Measurements from ENCODE around the gene SPDYE17.
"Not testable (repeated sequence)": the region's sequence is repeated elsewhere in the genome, so short reads cannot be mapped to it uniquely, and the experiment has no call there.

Gene SPDYE17

DNA sequence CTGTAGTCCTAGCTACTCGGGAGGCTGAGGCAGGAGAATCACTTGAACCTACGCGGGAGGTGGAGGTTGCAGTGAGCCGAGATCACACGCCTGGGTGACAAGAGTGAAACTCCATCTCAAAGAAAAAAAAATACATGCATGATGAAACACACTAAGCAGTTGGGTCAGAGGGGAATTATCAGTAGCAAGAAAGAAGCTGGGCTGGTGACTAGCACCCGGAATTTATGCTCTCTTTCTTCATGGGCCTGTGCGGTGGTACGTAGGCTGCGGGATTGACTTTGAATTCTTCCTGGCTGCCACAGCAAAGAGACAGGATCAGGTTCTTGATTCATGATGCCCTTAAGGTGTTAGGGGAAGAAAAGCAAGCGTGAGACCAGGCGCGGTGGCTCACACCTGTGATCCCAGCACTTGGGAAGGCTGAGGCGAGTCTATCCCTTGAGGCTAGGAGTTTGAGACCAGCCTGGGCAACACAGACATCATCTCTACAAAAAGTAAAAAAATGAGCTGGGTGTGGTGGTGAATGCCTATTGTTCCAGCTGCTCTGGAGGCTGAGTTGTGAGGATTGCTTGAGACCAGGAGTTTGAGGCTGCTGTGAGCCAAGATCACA lies 54.3 kb downstream of the SPDYE17 start:
- H3K4me1 ChIP-seq (ENCODE audit: control insufficient read depth, insufficient read depth, low read length); H3K27me3 ChIP-seq (ENCODE audit: control insufficient read depth, insufficient read depth, low read length); H3K36me3 ChIP-seq (ENCODE audit: control insufficient read depth, insufficient read depth, low read length); H3K9me3 ChIP-seq (ENCODE audit: control insufficient read depth, low read length); H3K4me3 ChIP-seq (ENCODE audit: low read length); H3K9ac ChIP-seq (ENCODE audit: low read length): not testable (repeated sequence)

DNA sequence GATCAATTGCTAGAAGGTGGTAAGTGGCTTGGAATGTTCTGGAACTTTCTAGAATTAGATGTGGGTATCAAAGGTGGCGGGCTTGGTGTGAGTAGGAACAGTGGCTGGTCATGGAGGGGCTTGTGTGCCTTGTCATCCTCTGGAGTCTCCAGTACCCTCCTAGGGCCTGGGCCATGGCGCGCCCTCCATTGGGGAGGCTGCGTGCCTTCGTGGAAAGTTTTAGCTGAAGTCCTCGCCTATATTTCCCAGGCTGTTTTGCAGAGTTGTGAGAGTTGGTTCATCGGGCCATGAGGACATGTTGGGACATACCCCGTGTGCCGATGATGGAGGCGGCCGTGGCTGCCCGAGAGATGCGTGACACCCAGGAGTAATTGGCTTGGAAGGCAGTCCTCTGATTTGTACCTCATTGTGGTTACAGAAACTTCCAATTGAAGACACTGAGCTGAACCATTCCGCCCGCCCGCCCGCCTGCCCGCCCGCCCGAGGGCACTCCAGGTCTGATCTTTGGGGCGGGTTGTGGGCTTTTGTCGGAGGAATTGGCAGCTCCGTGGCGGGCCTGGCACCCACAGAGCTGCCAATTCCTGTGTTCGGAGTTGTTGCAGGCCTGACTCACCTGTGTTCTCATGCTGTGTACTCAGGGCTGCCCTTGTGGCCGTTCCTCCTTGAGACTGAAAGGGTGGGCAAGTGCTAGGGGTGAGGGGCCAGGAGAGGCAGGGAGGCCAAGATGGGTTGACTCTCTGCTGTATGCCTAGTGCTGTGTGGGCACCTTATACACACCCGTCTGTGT lies 57.2 kb downstream of the SPDYE17 start:
- H3K4me1 ChIP-seq (ENCODE audit: control insufficient read depth, insufficient read depth, low read length); H3K4me3 ChIP-seq (ENCODE audit: low read length): not testable (repeated sequence)

DNA sequence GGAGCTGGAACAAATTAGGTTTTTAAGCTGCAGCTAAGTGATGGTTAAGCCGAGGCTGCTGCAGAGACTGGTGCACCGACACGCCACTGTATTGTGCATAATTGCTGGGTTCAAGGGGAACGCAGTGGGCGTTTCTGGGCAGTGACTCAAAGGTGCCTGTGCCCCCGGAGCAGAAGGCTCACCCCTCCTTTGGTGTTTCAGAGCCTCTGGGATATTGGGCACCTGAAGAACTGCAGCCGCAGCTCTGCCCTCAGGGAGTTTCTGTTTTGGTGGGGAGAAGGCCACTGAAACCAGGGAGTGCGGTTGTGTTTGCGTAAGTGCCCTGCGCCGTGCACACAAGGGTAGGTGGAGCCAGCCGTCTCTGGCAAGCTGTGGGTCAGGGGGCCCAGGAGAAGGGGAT lies 57.8 kb downstream of the SPDYE17 start:
- not testable (repeated sequence) for H3K27me3 ChIP-seq (ENCODE audit: control insufficient read depth, insufficient read depth, low read length); H3K36me3 ChIP-seq (ENCODE audit: control insufficient read depth, insufficient read depth, low read length); H3K9me3 ChIP-seq (ENCODE audit: control insufficient read depth, low read length); H3K4me3 ChIP-seq (ENCODE audit: low read length); H3K4me1 ChIP-seq (ENCODE audit: control insufficient read depth, insufficient read depth, low read length); H3K9ac ChIP-seq (ENCODE audit: low read length)

More for the DNA sequence above, 57.2 kb downstream of the SPDYE17 start:
- not testable (repeated sequence) for H3K9ac ChIP-seq (ENCODE audit: low read length); H3K36me3 ChIP-seq (ENCODE audit: control insufficient read depth, insufficient read depth, low read length); H3K9me3 ChIP-seq (ENCODE audit: control insufficient read depth, low read length); H3K27me3 ChIP-seq (ENCODE audit: control insufficient read depth, insufficient read depth, low read length)

GRCh38 chr7:76972391-76972790 lies 59.8 kb downstream of the SPDYE17 start:
- not testable (repeated sequence) for H3K27me3 ChIP-seq (ENCODE audit: control insufficient read depth, insufficient read depth, low read length); H3K4me1 ChIP-seq (ENCODE audit: control insufficient read depth, insufficient read depth, low read length); H3K4me3 ChIP-seq (ENCODE audit: low read length); H3K9ac ChIP-seq (ENCODE audit: low read length); H3K9me3 ChIP-seq (ENCODE audit: control insufficient read depth, low read length); H3K36me3 ChIP-seq (ENCODE audit: control insufficient read depth, insufficient read depth, low read length)

Measured in mucosa of stomach (tissue), 1 donor.